Endothelial cell of umbilical vein (primary cell): ENCODE measurements around the gene CTDSPL. TPM values are rescaled to one million over a fixed set of nuclear protein-coding genes. Genes with fewer than 3 reads are reported as not detected.

ENCODE experiments used
- BruUV-seq: library from RNA; stranded (reverse); fragments of 400-500 nt; replicated peaks from 2 replicates; lab custom pipeline; 2021; lab: Mats Ljungman, UMichigan
- CTCF ChIA-PET: fragments of 300-600, 350-600 bp; sonication (Branson Sonifier 250); formaldehyde crosslinking; loops from one replicate; lab custom pipeline; 2021; ENCODE audit warnings: antibody characterized with exemption, inconsistent platforms; lab: Charles Lee
- POLR2A ChIA-PET: fragments of 300-600, 350-600 bp; sonication (Branson Sonifier 250); formaldehyde crosslinking; loops from one replicate; lab custom pipeline; 2021; ENCODE audit warnings: antibody characterized with exemption, inconsistent platforms; lab: Charles Lee
- DNase-seq: peaks from one replicate; pipeline ENCODE4 v3.0.0-alpha.2; 2011; ENCODE audit warnings: low read depth, low spot score
- FAIRE-seq: peaks from 2 replicates; lab custom pipeline; 2011; peaks lifted over from hg19 to GRCh38; lab: Jason Lieb, UNC
- H2AFZ ChIP-seq: 2 replicates; pipeline ENCODE4 v1.6.0; 2012; ENCODE audit warnings: low read depth, low read length, control low read depth, inconsistent platforms
- H3K27ac ChIP-seq: 2 replicates; pipeline ENCODE4 v1.5.1; 2011; ENCODE audit warnings: low read depth, mild to moderate bottlenecking, control low read depth, low read length, moderate library complexity; ENCODE audit not compliant: insufficient read depth
- H3K27me3 ChIP-seq, 2 experiments: 2 replicates each; pipeline versions ENCODE4 v1.6.0 to v1.6.1; 2011; ENCODE audit warnings: low read length in 2 of 2, mixed read lengths in 1 of 2; ENCODE audit not compliant: control insufficient read depth in 2 of 2, insufficient read depth in 2 of 2
- H3K36me3 ChIP-seq, 2 experiments: 2 replicates in 1 of 2; 3 replicates in 1 of 2; pipeline ENCODE4 v1.5.1; 2011; ENCODE audit warnings: low read length in 2 of 2, mild to moderate bottlenecking in 1 of 2, moderate library complexity in 1 of 2; ENCODE audit not compliant: control insufficient read depth in 2 of 2, insufficient read depth in 2 of 2; ENCODE audit errors: extremely low read depth in 1 of 2
- H3K4me1 ChIP-seq: 3 replicates; pipeline ENCODE4 v1.5.1; 2011; ENCODE audit warnings: mild to moderate bottlenecking, low read length; ENCODE audit not compliant: control insufficient read depth, insufficient read depth; ENCODE audit errors: extremely low read depth
- H3K4me2 ChIP-seq: 2 replicates; pipeline ENCODE4 v1.6.1; 2011; ENCODE audit warnings: low read length, control low read depth, mixed read lengths; ENCODE audit not compliant: insufficient read depth
- H3K4me3 ChIP-seq, 3 experiments: fragments of 200-600 bp in 1 of 3; sonication (generic), shearing (Covaris generic) in 1 of 3; replicated peaks in 1 of 3; 2 replicates each; pipeline ENCODE4 v1.5.1; 2011 to 2016; ENCODE audit warnings: control low read depth in 3 of 3, low read length in 3 of 3, mild to moderate bottlenecking in 2 of 3, inconsistent platforms in 1 of 3, low read depth in 1 of 3, moderate library complexity in 1 of 3; ENCODE audit not compliant: insufficient read depth in 1 of 3
- H3K79me2 ChIP-seq: 2 replicates; pipeline ENCODE4 v1.6.0; 2012; ENCODE audit warnings: low read length, inconsistent platforms; ENCODE audit not compliant: control insufficient read depth, insufficient read depth
- H3K9ac ChIP-seq: replicated peaks from 2 replicates; pipeline ENCODE3; 2011; ENCODE audit warnings: low read length, control low read depth; ENCODE audit not compliant: insufficient read depth; ENCODE audit errors: extremely low read depth
- H3K9me1 ChIP-seq: replicated peaks from 3 replicates; pipeline ENCODE4 v1.6.0; 2011; ENCODE audit warnings: mild to moderate bottlenecking, low read length; ENCODE audit not compliant: control insufficient read depth, insufficient read depth; ENCODE audit errors: extremely low read depth
- H3K9me3 ChIP-seq: replicated peaks from 2 replicates; pipeline ENCODE4 v1.5.1; 2012; ENCODE audit warnings: low read length, inconsistent platforms; ENCODE audit not compliant: control insufficient read depth, insufficient read depth
- H4K20me1 ChIP-seq: replicated peaks from 2 replicates; pipeline ENCODE3; 2011; ENCODE audit warnings: mild to moderate bottlenecking, low read length; ENCODE audit not compliant: control insufficient read depth, insufficient read depth; ENCODE audit errors: extremely low read depth
- EZH2 ChIP-seq: IDR thresholded peaks from 2 replicates; pipeline ENCODE4 v1.6.1; 2012; ENCODE audit warnings: borderline replicate concordance, low read depth, mild to moderate bottlenecking, moderate library complexity, low read length, inconsistent platforms; ENCODE audit not compliant: severe bottlenecking
- JUN ChIP-seq: IDR thresholded peaks from 2 replicates; pipeline ENCODE4 v1.6.1; 2011; ENCODE audit warnings: borderline replicate concordance, low read depth; ENCODE audit not compliant: insufficient read length, insufficient read depth
- POLR2A ChIP-seq: IDR thresholded peaks from 2 replicates; pipeline ENCODE4 v1.6.1; 2012; ENCODE audit warnings: low read depth, mild to moderate bottlenecking, control low read depth, low read length
- dilution Hi-C: fragments of 300-500 bp; cut with MboI; formaldehyde crosslinking; loops from one replicate; pipeline ENCODE4 v1.15.0; 2019; ENCODE audit warnings: low sequenced_read_pairs; ENCODE audit not compliant: extremely low pct_ligation_motif_present
- intact Hi-C: fragments of 100-400 bp; cut with micrococcal nuclease; formaldehyde crosslinking; loops from one replicate; pipeline ENCODE4 v1.10.0; 2022
- polyA plus RNA-seq, 4 experiments: library from polyadenylated mRNA; depleted of rRNA in 3 of 4; stranded (reverse) in 3 of 4; unstranded in 1 of 4; fragments of >200 nt; gene quantifications; 2 replicates each; pipeline versions ENCODE4 v1.2.1 to v1.2.3, GENCODE V29; 2011 to 2012; ENCODE audit warnings: missing spikeins in 1 of 4
- total RNA-seq: library from RNA; stranded (reverse); gene quantifications from 2 replicates; pipeline ENCODE4 v1.2.3, GENCODE V29; 2021

The CTDSPL gene
- total and polyA plus RNA-seq, 2 donors (not counting 3 experiments of a cell fraction or from before 2014, with no cell fraction given) = 30.1 to 43.2 TPM

- Histone ChIP-seq H3K9me3 (no peaks in the 10 kb centered on the region), H3K27ac (no peak overlapping the region), H3K36me3 (peaks cover 0 to 3% of the 10 kb centered on the region in 2 experiments), H3K9ac (no peak overlapping the region), H3K79me2 (no peaks in the 10 kb centered on the region), H3K27me3 (no peaks in the 10 kb centered on the region), H4K20me1 (no peaks in the 10 kb centered on the region), H3K9me1 (no peaks in the 10 kb centered on the region), H3K4me3 (no peak overlapping the region), H3K4me2 (no peak overlapping the region), H3K4me1 (no peaks in the 10 kb centered on the region), H2AFZ (no peak overlapping the region)
- TF ChIP-seq POLR2A (no peak), JUN (no peak)
- intact Hi-C loops (no loop called here), dilution Hi-C loops (no loop called here)
- peak; percentile 39 for DNase-seq
- BruUV-seq = no TSS peak
- FAIRE-seq = no peak
- ChIA-PET CTCF (interaction anchor here (1.5 to 6.4 kb wide), 3 partner anchors 12 to 131 kb away, joined by 4 to 35 read pairs (median 14); no protein-coding TSS in a partner anchor), POLR2A (no interaction called here)
Observed at GRCh38 chr3:37986479-37987314, 125.0 kb downstream of the CTDSPL start.

- BruUV-seq = no TSS peak
- H3K9ac ChIP-seq = no peak overlapping the region
- no peak for FAIRE-seq
- no peak overlapping the region for H3K4me3 ChIP-seq
- dilution Hi-C loops (no loop called here), intact Hi-C loops (no loop called here)
- no peak overlapping the region for H3K4me2 ChIP-seq
- ChIA-PET POLR2A (no interaction called here), CTCF (interaction anchor here (6.4 kb wide), 1 partner anchor 13 kb away, joined by 35 read pairs; no protein-coding TSS in a partner anchor)
- H4K20me1 ChIP-seq = no peaks in the 10 kb centered on the region
- H3K27ac ChIP-seq = no peak overlapping the region
- H2AFZ ChIP-seq = no peak overlapping the region
- H3K9me3 ChIP-seq = no peaks in the 10 kb centered on the region
- no peaks in the 10 kb centered on the region for H3K79me2 ChIP-seq
- no peaks in the 10 kb centered on the region for H3K36me3 ChIP-seq
- no peaks in the 10 kb centered on the region for H3K27me3 ChIP-seq
- H3K9me1 ChIP-seq = no peaks in the 10 kb centered on the region
- H3K4me1 ChIP-seq = no peaks in the 10 kb centered on the region
- no peak for TF ChIP-seq EZH2
- no peak for DNase-seq
Observed at GRCh38 chr3:37987315-37987697, 125.6 kb downstream of the CTDSPL start.
